ENCODE results near the gene UBE2L6.

DNA sequence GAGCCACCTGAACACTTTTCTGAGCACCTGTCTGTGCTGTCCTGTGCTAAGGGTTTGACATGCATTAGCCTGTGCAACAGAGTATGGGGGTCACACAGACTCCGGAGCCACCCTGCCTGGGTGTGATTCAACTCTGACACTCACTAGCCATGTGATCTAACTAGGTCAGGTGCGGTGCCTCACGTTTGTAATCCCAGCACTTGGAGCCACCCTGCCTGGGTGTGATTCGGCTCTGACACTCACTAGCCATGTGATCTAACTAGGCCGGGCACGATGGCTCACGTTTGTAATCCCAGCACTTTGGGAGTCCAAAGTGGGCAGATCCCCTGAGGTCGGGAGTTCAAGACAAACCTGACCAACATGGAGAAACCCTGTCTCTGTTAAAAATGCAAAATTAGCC lies 11.4 kb downstream of the UBE2L6 start:
- TF ChIP-seq, protein P1, sequence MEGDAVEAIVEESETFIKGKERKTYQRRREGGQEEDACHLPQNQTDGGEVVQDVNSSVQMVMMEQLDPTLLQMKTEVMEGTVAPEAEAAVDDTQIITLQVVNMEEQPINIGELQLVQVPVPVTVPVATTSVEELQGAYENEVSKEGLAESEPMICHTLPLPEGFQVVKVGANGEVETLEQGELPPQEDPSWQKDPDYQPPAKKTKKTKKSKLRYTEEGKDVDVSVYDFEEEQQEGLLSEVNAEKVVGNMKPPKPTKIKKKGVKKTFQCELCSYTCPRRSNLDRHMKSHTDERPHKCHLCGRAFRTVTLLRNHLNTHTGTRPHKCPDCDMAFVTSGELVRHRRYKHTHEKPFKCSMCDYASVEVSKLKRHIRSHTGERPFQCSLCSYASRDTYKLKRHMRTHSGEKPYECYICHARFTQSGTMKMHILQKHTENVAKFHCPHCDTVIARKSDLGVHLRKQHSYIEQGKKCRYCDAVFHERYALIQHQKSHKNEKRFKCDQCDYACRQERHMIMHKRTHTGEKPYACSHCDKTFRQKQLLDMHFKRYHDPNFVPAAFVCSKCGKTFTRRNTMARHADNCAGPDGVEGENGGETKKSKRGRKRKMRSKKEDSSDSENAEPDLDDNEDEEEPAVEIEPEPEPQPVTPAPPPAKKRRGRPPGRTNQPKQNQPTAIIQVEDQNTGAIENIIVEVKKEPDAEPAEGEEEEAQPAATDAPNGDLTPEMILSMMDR (IDR thresholded peaks at IDR 0.05; ENCODE audit: poor library complexity, severe bottlenecking), result no peak
- TF ChIP-seq RAD21 (conservative IDR thresholded peaks at IDR 0.05) (no peak), POLR2AphosphoS5 (IDR thresholded peaks at IDR 0.05) (no peak), EZH2 (IDR thresholded peaks at IDR 0.05; ENCODE audit: borderline replicate concordance, insufficient read depth, low read length, poor library complexity, severe bottlenecking) (no peak), MXI1 (conservative IDR thresholded peaks at IDR 0.05; ENCODE audit: poor library complexity, severe bottlenecking) (no peak), EP300 (conservative IDR thresholded peaks at IDR 0.05; ENCODE audit: poor library complexity, severe bottlenecking) (no peak), SMC3 (conservative IDR thresholded peaks at IDR 0.05; ENCODE audit: poor library complexity) (no peak)
- TF ChIP-seq, protein P2, sequence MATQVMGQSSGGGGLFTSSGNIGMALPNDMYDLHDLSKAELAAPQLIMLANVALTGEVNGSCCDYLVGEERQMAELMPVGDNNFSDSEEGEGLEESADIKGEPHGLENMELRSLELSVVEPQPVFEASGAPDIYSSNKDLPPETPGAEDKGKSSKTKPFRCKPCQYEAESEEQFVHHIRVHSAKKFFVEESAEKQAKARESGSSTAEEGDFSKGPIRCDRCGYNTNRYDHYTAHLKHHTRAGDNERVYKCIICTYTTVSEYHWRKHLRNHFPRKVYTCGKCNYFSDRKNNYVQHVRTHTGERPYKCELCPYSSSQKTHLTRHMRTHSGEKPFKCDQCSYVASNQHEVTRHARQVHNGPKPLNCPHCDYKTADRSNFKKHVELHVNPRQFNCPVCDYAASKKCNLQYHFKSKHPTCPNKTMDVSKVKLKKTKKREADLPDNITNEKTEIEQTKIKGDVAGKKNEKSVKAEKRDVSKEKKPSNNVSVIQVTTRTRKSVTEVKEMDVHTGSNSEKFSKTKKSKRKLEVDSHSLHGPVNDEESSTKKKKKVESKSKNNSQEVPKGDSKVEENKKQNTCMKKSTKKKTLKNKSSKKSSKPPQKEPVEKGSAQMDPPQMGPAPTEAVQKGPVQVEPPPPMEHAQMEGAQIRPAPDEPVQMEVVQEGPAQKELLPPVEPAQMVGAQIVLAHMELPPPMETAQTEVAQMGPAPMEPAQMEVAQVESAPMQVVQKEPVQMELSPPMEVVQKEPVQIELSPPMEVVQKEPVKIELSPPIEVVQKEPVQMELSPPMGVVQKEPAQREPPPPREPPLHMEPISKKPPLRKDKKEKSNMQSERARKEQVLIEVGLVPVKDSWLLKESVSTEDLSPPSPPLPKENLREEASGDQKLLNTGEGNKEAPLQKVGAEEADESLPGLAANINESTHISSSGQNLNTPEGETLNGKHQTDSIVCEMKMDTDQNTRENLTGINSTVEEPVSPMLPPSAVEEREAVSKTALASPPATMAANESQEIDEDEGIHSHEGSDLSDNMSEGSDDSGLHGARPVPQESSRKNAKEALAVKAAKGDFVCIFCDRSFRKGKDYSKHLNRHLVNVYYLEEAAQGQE (IDR thresholded peaks at IDR 0.05; ENCODE audit: borderline replicate concordance), result no peak

Data from neural cell (in vitro differentiated cells).